ENCODE results near the gene IL12RB2. TPM values are rescaled to one million over a fixed set of nuclear protein-coding genes. Genes with fewer than 3 reads are reported as not detected.
A peak's percentile ranks its signal among the peaks of the same experiment; 100 is the strongest.

The IL12RB2 gene
- total RNA-seq, 2 donors from 2014 or later, result 2.1 to 3.4 TPM

DNA sequence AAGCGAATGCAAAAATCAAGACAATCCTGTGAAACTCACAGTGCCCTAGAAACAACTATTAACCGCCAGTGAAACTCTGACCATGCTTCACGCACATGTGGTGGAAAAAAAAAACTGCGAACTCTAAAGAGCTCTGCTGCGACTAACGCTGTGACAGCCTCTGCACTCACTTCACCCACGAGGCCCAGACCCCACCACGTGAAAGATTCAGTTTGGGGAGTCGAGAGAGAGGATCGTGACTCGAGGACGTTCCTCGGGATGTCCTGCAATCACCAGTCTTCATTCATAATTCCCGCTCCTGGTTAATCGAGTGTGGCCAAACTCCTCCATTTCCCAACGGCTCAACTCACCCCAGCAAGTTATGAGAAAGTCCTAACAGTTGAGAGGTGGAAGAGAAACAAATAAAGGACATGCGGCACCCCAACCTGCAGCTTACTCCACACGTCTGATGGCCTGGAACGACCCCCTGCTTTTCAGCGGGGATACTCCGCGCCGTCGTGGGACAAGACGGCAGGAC is 121.4 kb downstream of the IL12RB2 start:
- peaks cover 16% of the 10 kb centered on the region for H3K36me3 Mint-ChIP-seq (ENCODE audit: low read depth)
- H3K27me3 Mint-ChIP-seq, result no peaks in the 10 kb centered on the region
- ATAC-seq (no peak), DNase-seq (no peak)
- peak overlapping the region; percentile 100 for H3K4me3 Mint-ChIP-seq
- peaks cover 43% of the 10 kb centered on the region for H3K4me1 Mint-ChIP-seq
- peak overlapping the region; percentile 100 for H3K27ac Mint-ChIP-seq
- no peaks in the 10 kb centered on the region for H3K9me3 ChIP-seq (ENCODE audit: control insufficient read depth, low read length, poor library complexity, severe bottlenecking)

- DNase-seq (peak; percentile 8 to 21 (median 13)), ATAC-seq (peak; percentile 7)
- Mint-ChIP-seq H3K27me3 (no peaks in the 10 kb centered on the region), H3K4me3 (peak overlapping the region; percentile 100), H3K27ac (peak overlapping the region; percentile 100), H3K4me1 (peaks cover 40% of the 10 kb centered on the region), H3K36me3 (ENCODE audit: low read depth) (peaks cover 16% of the 10 kb centered on the region)
- H3K9me3 ChIP-seq (ENCODE audit: control insufficient read depth, low read length, poor library complexity, severe bottlenecking), result no peaks in the 10 kb centered on the region
Measured at GRCh38 chr1:67429528-67430357, 122.1 kb downstream of the IL12RB2 start.

DNA sequence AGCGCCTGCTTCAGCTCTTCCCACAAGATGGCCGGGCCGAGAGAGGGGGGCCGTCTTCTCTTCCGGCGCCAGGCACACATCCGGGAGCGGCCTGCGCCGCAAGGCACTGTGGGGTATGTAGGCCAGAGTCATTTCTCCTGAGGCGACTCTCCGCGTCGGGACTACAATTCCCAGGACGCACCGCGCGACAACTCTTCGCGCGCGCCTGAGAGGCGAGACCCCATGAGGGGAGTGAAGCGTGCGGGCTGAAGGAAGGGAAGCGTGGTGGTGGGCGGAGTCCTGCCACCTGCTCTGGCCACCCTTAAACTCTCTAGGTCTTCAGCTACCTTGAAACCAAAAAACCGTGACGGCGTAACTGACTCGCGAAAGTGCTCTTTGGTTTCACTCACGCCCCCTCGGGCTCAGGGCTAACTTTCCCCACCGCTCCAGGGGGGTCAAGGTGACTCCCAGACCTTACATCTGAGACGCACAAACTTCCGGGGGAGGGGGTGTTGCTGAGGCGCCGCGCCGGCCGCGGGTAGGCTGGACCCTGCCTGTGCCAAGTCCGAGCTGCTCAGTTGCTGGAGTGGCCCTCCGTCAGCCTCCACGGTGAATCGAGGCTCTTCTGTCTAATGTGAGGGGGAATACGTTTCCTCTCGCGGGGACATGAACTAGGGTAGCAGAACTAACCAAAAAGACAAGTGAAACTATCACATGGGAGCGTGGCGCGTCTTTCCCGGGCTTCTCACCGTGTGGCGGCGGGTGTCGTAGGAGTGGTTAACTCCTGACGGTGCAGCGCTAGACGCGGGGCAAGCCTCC is 122.9 kb downstream of the IL12RB2 start, which contains the start of gene SERBP1:
TSS of gene SERBP1 (minus strand) at position 45 of the 798 bp plus-strand sequence. CDS start 102 bp downstream, outside the sequence.
- H3K9me3 ChIP-seq (ENCODE audit: control insufficient read depth, low read length, poor library complexity, severe bottlenecking), result no peaks in the 10 kb centered on the region
- Mint-ChIP-seq H3K36me3 (ENCODE audit: low read depth) (peaks cover 11% of the 10 kb centered on the region), H3K27me3 (no peaks in the 10 kb centered on the region), H3K4me3 (peak within 1 kb of the TSS; percentile 100), H3K4me1 (peaks cover 35% of the 10 kb centered on the region), H3K27ac (peak within 1 kb of the TSS; percentile 100)
- DNase-seq (peak; percentile 89 to 92 (median 90)), ATAC-seq (peak; percentile 92)

DNA sequence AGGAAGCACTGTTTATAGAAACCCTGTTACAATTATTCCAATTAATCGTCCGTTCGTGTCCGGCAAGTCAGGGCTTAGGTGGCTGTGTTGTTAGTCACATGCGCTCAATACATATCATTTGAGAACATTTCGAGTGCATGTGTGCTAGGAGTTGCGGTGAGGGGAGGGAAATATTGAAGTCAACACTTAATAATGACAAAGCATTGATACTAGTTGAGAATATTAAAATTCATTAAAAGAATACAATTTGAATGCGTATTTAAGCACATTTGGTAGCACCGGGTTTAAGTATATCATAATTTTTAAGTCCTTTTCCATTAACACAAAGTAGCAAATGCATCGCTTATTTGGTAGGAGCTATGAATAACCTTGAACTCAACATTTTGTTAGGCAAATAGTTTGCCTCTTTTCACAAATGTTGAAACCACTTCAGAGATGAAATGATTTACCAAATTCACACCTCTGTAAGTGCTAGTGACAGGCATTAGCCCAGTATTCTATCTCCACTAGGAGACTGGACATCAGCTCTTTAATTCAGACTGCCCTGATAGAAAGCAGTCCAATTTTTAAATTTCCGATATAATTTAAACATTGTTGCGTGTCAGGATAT is 123.6 kb downstream of the IL12RB2 start:
- no peaks in the 10 kb centered on the region for H3K9me3 ChIP-seq (ENCODE audit: control insufficient read depth, low read length, poor library complexity, severe bottlenecking)
- H3K4me1 Mint-ChIP-seq, result peaks cover 33% of the 10 kb centered on the region
- H3K27ac Mint-ChIP-seq, result peak overlapping the region; percentile 100
- no peak for ATAC-seq
- H3K27me3 Mint-ChIP-seq, result no peaks in the 10 kb centered on the region
- DNase-seq, result no peak
- H3K4me3 Mint-ChIP-seq, result peak overlapping the region; percentile 100
- peaks cover 11% of the 10 kb centered on the region for H3K36me3 Mint-ChIP-seq (ENCODE audit: low read depth)

DNA sequence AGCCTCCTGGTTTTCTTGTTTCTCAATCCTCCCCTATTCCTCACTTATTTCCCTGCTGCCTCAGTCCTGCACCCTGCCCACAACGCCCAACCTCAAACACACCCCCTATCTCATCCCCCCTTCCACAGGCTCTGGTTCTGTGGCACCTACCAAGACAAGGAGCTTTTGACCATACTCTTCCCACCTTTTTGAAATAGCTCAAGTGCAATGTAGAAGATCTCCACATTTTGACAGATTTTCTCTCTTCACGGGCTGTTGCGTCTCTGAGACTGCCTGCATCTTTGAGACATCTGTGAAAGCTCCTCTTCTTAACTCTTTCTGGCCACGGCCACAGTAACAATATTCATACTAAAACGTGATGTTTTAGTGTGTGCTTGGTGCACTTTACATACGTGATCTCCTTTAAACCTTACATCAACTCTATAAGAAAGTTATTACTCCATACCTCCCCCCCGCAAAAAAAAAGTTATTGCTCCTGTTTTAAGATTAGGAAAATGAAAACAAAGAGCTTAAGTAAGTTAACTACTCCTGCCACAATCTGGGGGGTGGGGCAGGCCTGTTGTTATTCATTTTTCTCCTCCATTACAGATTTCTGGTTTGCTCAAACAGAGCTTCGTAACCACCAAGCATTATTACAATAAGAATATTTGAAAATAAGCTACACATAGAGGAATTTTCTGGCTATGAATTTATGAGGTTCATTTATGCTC is 124.4 kb downstream of the IL12RB2 start:
- Mint-ChIP-seq H3K27me3 (no peaks in the 10 kb centered on the region), H3K36me3 (ENCODE audit: low read depth) (peaks cover 11% of the 10 kb centered on the region), H3K27ac (peak overlapping the region; percentile 100), H3K4me1 (peaks cover 31% of the 10 kb centered on the region), H3K4me3 (peak overlapping the region; percentile 78)
- DNase-seq, result no peak
- H3K9me3 ChIP-seq (ENCODE audit: control insufficient read depth, low read length, poor library complexity, severe bottlenecking), result no peaks in the 10 kb centered on the region
- no peak for ATAC-seq

GRCh38 chr1:67432745-67433144 is 125.1 kb downstream of the IL12RB2 start:
- Mint-ChIP-seq H3K36me3 (ENCODE audit: low read depth) (peaks cover 11% of the 10 kb centered on the region), H3K27ac (peak overlapping the region; percentile 100)
- DNase-seq, result no peak

GRCh38 chr1:67433837-67434236 is 126.2 kb downstream of the IL12RB2 start:
- H3K9me3 ChIP-seq (ENCODE audit: control insufficient read depth, low read length, poor library complexity, severe bottlenecking), result no peaks in the 10 kb centered on the region
- no peaks in the 10 kb centered on the region for H3K27me3 Mint-ChIP-seq
- peaks cover 10% of the 10 kb centered on the region for H3K36me3 Mint-ChIP-seq (ENCODE audit: low read depth)
- H3K27ac Mint-ChIP-seq, result no peak overlapping the region
- peaks cover 20% of the 10 kb centered on the region for H3K4me1 Mint-ChIP-seq
- DNase-seq (no peak), ATAC-seq (no peak)
- H3K4me3 Mint-ChIP-seq, result no peak overlapping the region

More at GRCh38 chr1:67432745-67433144, 125.1 kb downstream of the IL12RB2 start:
- Mint-ChIP-seq H3K4me3 (no peak overlapping the region), H3K27me3 (no peaks in the 10 kb centered on the region), H3K4me1 (peaks cover 26% of the 10 kb centered on the region)
- no peaks in the 10 kb centered on the region for H3K9me3 ChIP-seq (ENCODE audit: control insufficient read depth, low read length, poor library complexity, severe bottlenecking)
- no peak for ATAC-seq

- Mint-ChIP-seq H3K4me1 (peaks cover 17% of the 10 kb centered on the region), H3K4me3 (no peak overlapping the region), H3K27ac (no peak overlapping the region), H3K27me3 (no peaks in the 10 kb centered on the region), H3K36me3 (ENCODE audit: low read depth) (peaks cover 7% of the 10 kb centered on the region)
- ATAC-seq, result no peak
- no peak for DNase-seq
- H3K9me3 ChIP-seq (ENCODE audit: control insufficient read depth, low read length, poor library complexity, severe bottlenecking), result no peaks in the 10 kb centered on the region
Measured at GRCh38 chr1:67434491-67434890, 126.8 kb downstream of the IL12RB2 start.

GRCh38 chr1:67436511-67437055 is 128.9 kb downstream of the IL12RB2 start:
- H3K36me3 Mint-ChIP-seq (ENCODE audit: low read depth), result no peaks in the 10 kb centered on the region
- no peaks in the 10 kb centered on the region for H3K27me3 Mint-ChIP-seq
- peaks cover 8% of the 10 kb centered on the region for H3K4me1 Mint-ChIP-seq
- H3K4me3 Mint-ChIP-seq, result no peak overlapping the region
- DNase-seq (no peak), ATAC-seq (no peak)
- H3K27ac Mint-ChIP-seq, result no peak overlapping the region
- no peaks in the 10 kb centered on the region for H3K9me3 ChIP-seq (ENCODE audit: control insufficient read depth, low read length, poor library complexity, severe bottlenecking)

- no peak overlapping the region for H3K27ac Mint-ChIP-seq
- ATAC-seq (no peak), DNase-seq (no peak)
Measured at GRCh38 chr1:67437961-67438360, 130.3 kb downstream of the IL12RB2 start.

DNA sequence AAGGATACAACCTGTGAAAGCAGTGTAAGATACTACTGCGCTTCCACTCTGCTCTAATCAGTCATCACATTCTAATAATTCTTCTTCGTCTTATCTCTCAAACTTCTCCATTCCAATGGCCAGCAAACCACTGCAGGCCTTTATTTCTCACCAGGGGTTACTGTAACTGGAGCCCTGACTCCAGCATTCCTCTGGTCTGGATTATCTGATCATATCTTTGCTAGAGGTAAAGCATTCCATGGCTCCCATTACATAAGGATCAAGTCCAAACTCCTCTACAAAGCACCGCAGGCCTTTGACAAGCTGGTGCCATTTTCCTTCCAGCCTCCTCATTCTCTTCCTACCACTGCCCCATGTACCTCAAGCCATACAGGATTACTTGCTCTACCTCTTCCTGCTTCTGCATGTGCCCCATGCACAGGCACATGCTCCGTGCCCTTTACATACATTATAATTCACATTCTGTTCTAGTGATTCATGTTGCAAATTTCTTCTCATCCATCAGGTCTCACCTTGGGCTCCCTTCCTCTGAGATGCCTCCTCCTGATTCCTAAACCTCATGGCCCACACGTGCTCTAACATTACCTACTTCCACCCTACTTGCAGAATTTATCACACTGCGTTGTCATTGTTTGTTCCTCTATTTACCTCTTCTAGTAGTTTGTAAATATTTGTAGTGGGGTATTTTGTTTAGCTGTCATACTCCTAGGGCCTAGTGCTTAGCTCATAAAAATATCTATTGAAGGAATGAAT is 131.8 kb downstream of the IL12RB2 start:
- Mint-ChIP-seq H3K27ac (no peak overlapping the region), H3K27me3 (peaks cover 4% of the 10 kb centered on the region), H3K36me3 (ENCODE audit: low read depth) (no peaks in the 10 kb centered on the region), H3K4me3 (no peak overlapping the region), H3K4me1 (peaks cover 2% of the 10 kb centered on the region)
- no peaks in the 10 kb centered on the region for H3K9me3 ChIP-seq (ENCODE audit: control insufficient read depth, low read length, poor library complexity, severe bottlenecking)
- ATAC-seq (no peak), DNase-seq (no peak)

More at GRCh38 chr1:67437961-67438360, 130.3 kb downstream of the IL12RB2 start:
- H3K9me3 ChIP-seq (ENCODE audit: control insufficient read depth, low read length, poor library complexity, severe bottlenecking), result no peaks in the 10 kb centered on the region
- Mint-ChIP-seq H3K4me1 (peaks cover 2% of the 10 kb centered on the region), H3K4me3 (no peak overlapping the region), H3K27me3 (peaks cover 4% of the 10 kb centered on the region), H3K36me3 (ENCODE audit: low read depth) (no peaks in the 10 kb centered on the region)

DNA sequence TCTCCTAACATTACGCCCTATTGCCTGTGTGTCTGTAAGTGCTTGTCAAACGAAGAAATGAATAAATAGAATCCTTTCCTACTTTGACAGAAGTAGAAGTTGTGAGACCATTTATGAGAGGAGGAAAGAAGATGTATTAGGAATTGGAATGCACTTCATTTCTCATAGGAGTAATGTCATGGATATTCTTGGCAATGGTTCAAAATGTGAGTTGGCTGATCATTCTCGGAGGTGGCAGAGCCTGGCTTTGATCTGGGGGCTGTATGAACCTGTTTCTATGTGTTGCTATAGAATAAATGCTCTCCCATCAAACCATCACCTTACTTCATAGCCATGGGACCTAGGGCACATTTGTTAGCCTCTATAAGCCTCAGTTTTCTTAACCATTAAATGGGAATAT is 132.7 kb downstream of the IL12RB2 start:
- H3K36me3 Mint-ChIP-seq (ENCODE audit: low read depth), result no peaks in the 10 kb centered on the region

More for the DNA sequence above, 132.7 kb downstream of the IL12RB2 start:
- H3K4me1 Mint-ChIP-seq, result peaks cover 2% of the 10 kb centered on the region
- H3K27me3 Mint-ChIP-seq, result peaks cover 4% of the 10 kb centered on the region
- no peak for ATAC-seq
- no peak overlapping the region for H3K27ac Mint-ChIP-seq
- no peak for DNase-seq
- no peak overlapping the region for H3K4me3 Mint-ChIP-seq
- no peaks in the 10 kb centered on the region for H3K9me3 ChIP-seq (ENCODE audit: control insufficient read depth, low read length, poor library complexity, severe bottlenecking)
